Activated CD8-positive, alpha-beta memory T cell treated with anti-CD3 and anti-CD28 coated beads, Interleukin-2, amount 50 U/mL, for 1 hour (primary cell): ENCODE data around the gene FOXF2.

Experiments used
- DNase-seq: peaks from one replicate; pipeline ENCODE4 v3.0.0-alpha.2; 2020; ENCODE audit errors: extremely low read depth

Gene FOXF2

DNA sequence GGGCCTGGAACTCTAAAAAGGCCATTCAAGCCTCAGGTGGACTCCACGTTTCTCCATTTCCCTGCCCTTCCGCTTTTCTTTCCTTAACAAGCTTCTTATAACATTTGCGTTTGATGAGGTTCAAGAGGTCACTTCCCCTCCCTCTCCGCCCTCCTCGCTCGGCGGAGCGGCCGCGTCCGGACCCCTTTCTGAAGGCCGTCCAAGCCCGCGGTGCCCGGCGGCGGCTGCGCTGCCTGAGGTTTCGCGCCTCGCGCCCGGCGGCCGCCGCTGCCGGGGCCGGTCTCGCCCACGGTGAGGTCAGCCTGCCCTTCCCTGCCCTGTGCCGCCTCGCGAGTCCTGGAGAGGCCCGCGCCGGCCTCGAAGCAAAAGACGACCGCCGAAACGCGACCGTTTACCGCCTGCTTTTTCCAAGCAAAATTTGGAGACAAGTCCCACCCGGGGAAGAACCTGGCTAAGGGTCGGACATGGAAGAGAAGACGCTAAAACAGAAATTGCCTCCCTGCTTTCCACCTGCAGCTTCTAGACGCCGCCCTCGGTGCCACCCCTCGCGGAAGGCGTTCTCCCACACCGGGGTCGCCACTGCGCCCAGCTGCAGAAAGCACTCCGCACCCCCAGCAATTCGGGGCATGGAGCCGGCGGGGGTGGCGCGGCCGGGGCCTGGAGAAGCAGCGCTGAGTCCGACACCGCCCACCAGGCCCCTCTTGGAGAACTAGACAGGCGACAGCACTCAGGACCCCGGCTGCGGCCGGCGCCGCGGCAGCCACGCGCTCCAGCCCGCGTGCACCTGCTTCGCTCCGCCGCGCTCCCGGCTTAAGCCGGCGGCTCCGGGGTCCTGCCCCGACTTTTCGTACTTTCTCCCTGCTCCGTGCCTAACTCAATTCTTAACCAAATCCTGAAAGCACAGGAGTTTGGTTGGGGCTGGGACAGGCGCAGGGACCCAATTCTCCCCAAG lies 11.0 kb upstream of the FOXF2 start:
- DNase-seq: no peak

GRCh38 chr6:1379017-1379787 lies 10.2 kb upstream of the FOXF2 start:
- no peak for DNase-seq

- no peak for DNase-seq
Observed at GRCh38 chr6:1379788-1380147, 9.6 kb upstream of the FOXF2 start.

- DNase-seq: no peak
Observed at GRCh38 chr6:1380625-1381427, 8.6 kb upstream of the FOXF2 start.

GRCh38 chr6:1381481-1382330 lies 7.7 kb upstream of the FOXF2 start:
- no peak for DNase-seq

GRCh38 chr6:1382331-1382882 lies 7.0 kb upstream of the FOXF2 start:
- no peak for DNase-seq

GRCh38 chr6:1382883-1383728 lies 6.3 kb upstream of the FOXF2 start:
- DNase-seq: no peak

DNA sequence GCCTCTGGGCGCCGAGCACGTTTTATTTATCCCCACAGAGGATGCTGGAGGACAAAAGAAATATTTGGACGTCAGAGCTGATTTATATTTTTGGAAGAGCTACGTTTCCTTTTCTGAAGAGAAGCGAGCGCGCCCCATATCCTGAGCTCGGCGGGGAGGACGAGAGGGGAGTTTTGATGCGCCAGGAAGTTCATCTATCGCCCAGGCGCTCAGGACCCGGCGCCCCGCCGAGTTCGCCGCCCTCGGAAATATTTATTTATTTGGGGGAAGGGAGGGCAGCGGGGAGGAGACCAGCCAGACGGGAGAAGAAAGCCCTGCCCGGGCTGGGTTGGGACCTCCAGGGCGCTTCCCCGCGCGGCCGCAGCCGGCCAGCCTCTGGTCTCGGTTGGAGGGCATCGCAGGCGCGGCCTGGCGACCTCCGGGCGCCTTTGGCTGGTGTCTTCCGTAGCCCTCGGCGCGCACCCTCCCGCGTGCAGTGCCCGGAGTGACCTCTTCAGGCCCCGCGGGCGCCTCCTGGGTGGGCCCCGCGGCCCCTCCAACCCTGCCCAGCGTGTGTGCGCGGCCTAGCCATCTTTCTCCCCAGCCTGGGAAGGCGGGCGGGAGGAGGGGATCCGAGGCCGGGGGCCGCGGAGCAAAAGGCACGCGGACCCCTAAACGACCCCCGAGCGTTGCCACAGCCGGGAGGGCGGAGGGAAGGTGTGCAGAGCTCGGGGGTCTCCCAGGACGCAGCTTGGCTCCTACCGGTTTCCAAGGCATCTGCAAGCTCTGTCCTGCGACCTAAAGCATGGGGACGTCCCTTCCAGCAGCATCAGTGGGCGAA lies 5.4 kb upstream of the FOXF2 start:
- no peak for DNase-seq

GRCh38 chr6:1384549-1385128 lies 4.7 kb upstream of the FOXF2 start:
- no peak for DNase-seq

DNA sequence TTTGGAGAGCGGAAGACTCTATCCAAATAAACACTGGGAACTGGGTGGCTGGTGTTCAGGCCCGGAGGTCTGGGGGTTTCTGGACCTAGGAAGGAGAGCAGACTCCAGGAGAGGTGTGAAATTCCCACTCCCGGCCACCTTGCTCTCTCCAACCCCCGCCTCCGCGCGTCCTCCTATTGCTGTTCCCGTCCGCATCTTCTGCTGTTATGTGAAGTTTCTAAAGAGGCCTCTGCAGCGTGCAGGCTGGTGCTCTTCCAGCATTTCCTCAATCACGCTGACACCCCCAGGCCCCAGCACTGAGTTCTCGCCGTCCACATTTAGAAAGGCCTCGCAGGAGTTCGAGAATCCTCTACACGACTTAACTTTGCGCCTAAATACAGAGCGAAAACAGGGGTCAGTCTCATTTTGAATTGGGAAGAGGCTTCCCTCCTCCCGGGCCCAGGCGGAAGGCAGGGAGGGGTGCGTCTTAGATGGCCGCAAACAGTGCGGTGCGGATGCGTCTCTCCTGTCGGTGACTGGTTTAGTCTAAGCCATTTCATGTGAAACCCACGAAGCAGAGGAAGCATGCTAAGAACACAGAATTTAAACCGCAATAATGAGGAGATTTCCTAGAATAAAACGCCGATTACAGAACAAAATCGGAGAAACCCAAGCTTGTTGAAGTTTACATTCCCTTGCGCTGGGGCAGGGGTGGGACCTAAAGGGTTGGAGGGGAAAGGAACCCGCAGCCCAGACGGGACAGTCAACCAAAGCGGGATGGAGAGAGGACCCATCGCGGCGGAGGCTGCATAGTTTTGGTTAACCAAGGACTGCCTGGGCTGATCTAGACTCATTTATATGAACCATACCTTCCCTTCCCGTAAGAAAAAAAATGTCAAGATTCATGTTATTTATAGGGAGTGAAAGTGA lies 4.0 kb upstream of the FOXF2 start:
- DNase-seq: no peak

- DNase-seq: no peak
Observed at GRCh38 chr6:1386038-1386709, 3.2 kb upstream of the FOXF2 start.

DNA sequence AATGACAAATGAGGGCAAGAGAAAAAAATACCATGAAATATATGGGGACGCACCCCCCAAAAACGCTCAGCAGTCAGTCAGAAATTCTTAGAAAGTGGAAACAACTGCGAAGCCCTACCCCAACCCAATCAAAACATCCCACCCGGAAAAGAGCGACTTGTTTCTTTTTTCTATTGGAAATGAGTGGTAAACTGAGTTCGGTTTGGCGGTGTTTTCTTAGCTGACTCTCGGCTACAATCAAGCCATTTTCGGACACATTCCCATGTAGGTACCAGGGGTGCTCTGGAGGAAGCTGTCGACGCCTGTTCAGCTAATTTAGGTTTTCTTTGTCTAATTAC lies 1.9 kb upstream of the FOXF2 start:
- no peak for DNase-seq

GRCh38 chr6:1387876-1388629 lies 1.3 kb upstream of the FOXF2 start:
- no peak for DNase-seq

DNA sequence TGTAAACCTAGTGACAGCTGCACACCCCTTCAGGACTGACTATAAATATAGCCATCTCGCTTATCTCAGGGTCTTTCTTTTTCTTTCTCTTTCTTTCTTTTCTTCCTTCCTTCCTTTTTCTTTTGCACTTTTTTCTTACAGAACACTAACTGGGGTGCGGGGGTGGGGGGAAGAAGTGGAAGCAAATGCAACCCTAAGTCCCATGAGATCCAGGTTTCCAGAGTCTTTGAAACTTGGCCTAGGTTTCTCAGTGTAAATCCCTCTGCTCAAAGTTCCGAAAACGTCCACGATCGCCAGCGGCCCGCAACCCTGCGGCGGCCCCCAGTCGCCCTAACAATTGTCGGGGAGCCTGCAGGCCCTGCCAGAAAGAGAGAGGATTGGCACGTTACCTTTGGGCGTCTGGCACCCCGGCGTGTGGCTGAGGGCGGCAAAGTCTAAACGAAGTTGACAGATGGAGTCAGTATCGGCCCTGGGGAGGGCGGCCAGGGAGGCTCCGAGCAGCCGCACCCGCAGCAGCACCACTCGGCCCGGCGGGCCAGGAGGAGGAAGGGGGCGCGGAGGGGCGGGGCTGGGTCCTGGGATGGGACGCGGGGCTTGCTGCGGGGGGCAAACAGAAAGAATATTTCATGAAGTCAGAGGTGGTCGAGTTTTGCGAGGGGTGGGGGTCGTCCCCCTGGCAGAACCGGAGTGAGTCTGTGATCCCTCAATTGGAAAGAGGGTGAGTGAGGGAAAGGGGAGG lies 577 bp upstream of the FOXF2 start:
- no peak for DNase-seq

DNA sequence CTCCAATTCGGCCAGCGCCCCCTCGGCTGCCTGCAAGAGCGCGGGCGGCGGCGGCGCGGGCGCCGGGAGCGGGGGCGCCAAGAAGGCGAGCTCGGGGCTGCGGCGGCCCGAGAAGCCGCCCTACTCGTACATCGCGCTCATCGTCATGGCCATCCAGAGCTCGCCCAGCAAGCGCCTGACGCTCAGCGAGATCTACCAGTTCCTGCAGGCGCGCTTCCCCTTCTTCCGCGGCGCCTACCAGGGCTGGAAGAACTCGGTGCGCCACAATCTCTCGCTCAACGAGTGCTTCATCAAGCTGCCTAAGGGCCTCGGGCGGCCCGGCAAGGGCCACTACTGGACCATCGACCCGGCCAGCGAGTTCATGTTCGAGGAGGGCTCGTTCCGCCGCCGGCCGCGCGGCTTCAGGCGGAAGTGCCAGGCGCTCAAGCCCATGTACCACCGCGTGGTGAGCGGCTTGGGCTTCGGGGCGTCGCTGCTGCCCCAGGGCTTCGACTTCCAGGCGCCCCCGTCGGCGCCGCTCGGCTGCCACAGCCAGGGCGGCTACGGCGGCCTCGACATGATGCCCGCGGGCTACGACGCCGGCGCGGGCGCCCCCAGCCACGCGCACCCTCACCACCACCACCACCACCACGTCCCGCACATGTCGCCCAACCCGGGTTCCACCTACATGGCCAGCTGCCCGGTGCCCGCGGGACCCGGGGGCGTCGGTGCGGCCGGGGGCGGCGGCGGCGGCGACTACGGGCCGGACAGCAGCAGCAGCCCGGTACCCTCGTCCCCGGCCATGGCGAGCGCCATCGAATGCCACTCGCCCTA lies 963 bp downstream of the FOXF2 start:
- DNase-seq: no peak
